GM19099 (cell line): ENCODE data around the gene ELAVL1.

Experiments
- POLR2A ChIP-seq: IDR thresholded peaks from 3 replicates; pipeline ENCODE4 v1.6.1; 2011; ENCODE audit warnings: low read depth; ENCODE audit not compliant: insufficient read length; ENCODE audit errors: extremely low read depth

Gene ELAVL1

DNA sequence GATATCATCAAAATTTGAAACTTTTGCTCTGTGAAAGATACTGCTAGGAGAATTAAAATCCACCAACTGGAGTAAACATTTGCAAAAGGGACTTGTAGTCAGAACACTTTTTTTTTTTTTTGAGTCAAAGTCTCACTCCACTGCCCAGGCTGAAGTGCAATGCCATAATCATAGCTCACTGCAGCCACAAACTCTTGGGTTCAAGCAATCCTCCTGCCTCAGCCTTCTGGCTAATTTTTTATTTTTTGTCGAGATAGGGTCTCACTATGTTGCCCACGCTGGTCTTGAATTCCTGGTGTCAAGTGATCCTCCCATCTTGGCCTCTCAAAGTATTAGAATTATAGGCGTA is 9.7 kb downstream of the ELAVL1 start:
- no peak for TF ChIP-seq POLR2A

DNA sequence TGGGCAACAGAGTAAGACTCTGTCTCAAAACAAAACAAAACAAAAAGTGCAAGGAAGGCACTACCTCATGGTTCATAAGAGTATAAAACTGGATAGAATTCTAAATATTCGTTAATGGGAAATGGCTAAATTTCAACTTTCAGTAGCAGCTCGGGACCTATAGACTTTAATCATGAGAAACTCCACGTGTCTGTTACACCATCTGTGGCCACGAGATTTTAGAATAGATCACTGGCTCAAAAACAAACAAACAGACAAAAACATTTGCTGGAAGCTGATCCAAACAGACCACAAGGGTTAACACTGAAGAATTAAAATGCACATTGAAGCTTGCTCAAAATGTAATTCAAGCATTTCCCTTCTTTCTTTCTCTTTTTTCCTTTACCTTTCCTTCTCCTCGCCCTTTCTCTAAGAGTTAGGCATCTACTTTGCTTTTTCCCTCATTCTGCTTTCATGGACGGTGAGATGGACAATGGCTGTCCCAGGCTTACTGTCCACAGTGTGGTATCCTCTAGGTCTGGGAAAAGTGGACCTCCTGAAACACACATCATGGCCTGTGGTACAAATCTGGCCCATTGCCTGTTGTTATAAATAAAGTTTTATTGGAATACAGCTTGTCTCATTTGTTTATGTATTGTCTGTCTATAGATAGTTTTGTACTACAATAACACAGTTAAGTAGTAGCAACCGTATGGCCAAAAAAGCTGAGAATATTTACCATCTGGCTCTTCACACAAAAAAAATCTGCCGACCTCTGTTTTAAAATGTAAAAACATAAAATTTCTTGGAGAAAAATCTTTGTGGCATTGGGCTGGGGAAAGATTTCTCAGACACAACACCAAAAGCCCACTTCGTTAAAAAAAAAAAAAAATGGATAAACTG is 10.3 kb downstream of the ELAVL1 start:
- TF ChIP-seq POLR2A: no peak

DNA sequence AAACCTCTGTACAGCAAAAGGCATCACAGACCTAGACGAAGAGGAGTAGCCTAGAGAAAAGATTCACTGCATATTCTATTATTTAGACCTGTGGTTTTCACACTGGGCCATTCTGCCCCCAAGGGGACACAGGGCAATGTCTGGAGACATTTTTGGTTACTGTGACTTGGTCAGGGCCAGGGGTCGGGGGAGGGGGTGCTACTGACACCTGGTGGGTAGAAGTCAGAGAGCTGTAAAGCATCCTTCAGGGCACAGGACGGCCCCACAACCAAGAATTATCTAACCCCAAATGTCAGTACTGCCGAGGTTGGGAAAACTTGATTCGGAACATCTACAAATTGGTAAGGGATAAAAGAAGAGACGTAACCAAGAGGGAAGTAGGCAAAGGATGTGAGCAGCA is 11.3 kb downstream of the ELAVL1 start:
- no peak for TF ChIP-seq POLR2A

- TF ChIP-seq POLR2A: no peak
Observed at GRCh38 chr19:7993560-7993959, 11.9 kb downstream of the ELAVL1 start.

DNA sequence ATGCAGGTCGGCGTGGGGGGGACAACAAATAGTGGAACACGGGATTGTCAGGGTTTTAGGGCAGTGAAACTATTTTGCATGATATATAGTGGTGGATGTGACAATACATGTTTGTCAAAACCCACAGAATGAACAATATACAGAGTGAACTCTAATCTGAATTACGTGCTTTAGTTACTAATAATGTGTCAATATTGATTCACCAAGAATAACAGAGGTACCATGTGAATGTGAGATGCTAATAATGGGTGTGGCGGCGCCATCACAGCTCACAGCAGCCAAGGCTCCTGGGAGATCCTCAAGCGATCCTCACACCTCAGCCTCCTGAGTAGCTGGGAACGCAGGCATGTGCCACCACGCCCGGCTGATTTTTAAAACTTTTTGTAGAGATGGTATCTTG is 12.9 kb downstream of the ELAVL1 start:
- no peak for TF ChIP-seq POLR2A

- no peak for TF ChIP-seq POLR2A
Observed at GRCh38 chr19:7989071-7989575, 16.3 kb downstream of the ELAVL1 start.

- TF ChIP-seq POLR2A: no peak
Observed at GRCh38 chr19:7988307-7988706, 17.1 kb downstream of the ELAVL1 start.

GRCh38 chr19:7987114-7987768 is 18.2 kb downstream of the ELAVL1 start:
- TF ChIP-seq POLR2A: no peak

GRCh38 chr19:7986321-7987113 is 18.9 kb downstream of the ELAVL1 start:
- TF ChIP-seq POLR2A: no peak

DNA sequence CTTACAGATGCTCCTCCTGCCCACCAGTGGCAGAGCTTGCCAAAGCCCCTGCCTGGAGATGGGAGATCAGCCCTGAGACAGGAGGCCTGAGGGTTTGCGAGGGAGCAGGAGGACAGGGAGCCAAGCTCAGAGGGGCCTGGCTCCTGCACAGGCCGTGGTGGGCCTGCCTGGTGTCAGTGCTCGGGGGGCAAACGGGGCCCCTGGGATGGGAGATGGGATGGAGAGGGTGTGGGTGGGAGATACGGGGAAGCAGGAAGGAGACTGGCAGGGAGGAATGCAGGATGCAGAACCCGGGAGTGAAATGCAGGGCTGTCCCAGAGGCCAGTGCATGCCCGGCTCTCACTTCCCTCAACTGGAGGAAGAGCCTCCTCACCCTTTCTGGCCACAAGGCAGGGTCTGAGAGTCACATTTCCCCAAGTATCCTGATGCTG is 19.9 kb downstream of the ELAVL1 start:
- no peak for TF ChIP-seq POLR2A

DNA sequence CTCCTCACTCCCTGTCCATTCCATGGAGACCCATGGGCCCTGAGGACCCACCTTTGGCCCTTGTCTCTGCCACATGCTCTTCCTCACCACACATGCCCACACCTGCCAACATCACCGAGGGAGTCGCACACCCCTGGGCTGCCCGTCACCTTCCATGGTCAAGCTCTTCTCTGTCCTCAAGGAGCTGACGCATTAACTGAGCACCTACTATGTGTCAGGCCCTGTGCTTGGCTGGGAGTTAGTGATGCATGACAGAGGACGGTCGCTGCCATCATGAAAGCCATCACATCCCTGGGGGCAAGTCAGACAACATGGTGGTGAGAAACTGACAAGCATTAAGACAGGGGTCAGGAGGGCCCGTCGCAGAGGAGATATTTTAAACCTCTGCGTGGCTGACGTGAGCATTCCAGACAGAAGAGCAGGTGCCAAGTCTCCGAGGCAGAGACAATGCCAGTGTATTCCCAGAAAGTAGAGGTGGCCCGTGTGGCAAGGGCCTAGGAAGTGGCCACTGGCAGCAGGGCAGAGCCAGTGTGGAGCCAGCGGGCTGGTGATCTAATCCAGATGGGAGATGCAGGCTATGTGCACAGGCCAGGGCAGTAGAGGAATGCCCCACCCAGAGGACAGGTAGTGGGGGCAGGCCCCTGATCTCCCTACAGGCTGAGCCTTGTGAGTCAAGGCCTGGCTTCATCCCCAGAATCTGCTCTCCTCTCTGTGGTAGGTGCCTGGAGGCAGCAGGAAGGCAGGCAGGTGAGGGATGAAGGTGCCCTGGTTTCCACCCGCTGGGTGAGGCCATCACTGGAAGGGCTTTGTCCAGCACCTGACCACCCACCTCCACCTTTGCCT is 21.2 kb downstream of the ELAVL1 start:
- no peak for TF ChIP-seq POLR2A

DNA sequence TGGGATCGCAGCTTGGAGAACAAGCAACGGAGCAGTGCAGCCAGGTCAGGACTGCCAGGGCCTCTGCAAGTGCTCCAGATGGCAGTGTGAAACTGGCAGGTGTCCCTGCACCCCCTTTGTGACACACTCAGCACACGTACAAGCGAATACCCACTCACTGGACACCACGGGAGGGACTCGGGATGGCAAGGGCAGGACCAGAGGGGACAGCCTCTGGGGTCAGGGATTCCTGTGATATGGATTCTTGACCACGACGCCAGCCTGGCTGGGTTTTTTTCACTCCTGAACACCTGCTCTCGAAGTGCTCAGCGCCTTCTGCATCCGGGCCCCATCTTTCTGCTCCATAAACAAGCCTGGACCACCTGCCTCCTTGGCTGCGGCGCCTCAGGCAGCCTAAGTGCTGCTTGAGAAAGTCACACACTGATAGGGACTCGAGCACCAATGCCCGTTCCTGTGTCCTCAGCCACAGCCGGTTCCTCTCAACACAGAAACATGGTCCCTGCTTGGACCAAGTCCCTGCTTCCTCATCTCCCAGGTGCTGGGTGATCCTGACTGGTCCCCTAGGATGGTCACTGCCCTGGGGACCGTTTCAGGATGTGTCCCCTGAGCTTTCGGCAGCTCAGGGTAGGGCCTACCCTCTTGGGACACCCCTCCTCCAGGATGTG is 22.0 kb downstream of the ELAVL1 start:
- TF ChIP-seq POLR2A: no peak

DNA sequence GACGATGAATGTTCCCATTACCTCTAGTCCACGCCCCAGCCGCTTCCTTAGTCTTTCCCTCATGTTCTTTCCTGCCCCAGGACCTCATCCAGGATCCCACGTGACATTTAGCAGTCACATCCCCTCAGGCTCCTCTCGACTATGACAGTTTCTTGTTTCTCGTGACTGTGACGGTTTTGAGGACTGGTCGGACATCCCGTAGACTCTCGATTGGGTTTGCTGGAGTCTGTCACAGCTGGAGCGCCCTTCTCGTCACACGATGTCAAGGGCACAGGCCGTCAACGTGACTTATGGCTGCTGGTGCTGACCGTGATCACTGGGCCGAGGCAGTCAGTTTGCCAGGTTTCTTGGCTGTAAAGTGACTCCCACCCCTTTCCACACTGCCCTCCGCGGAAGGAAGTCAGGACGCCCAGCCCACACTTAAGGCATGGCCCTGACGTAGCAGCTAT is 22.8 kb downstream of the ELAVL1 start:
- TF ChIP-seq POLR2A: no peak

GRCh38 chr19:7982103-7982502 is 23.3 kb downstream of the ELAVL1 start:
- no peak for TF ChIP-seq POLR2A
